Measurements from ENCODE around the gene MACIR.

Gene MACIR

GRCh38 chr5:103224894-103225246 lies 33.7 kb upstream of the MACIR start:
- no peak for DNase-seq (ENCODE audit: extremely low read depth, insufficient read length)
- Histone ChIP-seq H3K36me3 (ENCODE audit: control insufficient read depth, insufficient read depth, low read length) (no peaks in the 10 kb centered on the region), H3K27me3 (replicated peaks; ENCODE audit: control insufficient read depth, insufficient read depth, low read length) (no peaks in the 10 kb centered on the region), H3K4me3 (replicated peaks; ENCODE audit: low read depth, low read length) (no peak overlapping the region)
- TF ChIP-seq CTCF (IDR thresholded peaks at IDR 0.05; ENCODE audit: insufficient read depth, low read length, poor library complexity, severe bottlenecking), result no peak

GRCh38 chr5:103228061-103228460 lies 30.5 kb upstream of the MACIR start:
- DNase-seq (ENCODE audit: extremely low read depth, insufficient read length), result no peak
- no peak overlapping the region for H3K4me3 ChIP-seq (replicated peaks; ENCODE audit: low read depth, low read length)
- no peak for TF ChIP-seq CTCF (IDR thresholded peaks at IDR 0.05; ENCODE audit: insufficient read depth, low read length, poor library complexity, severe bottlenecking)
- no peaks in the 10 kb centered on the region for H3K27me3 ChIP-seq (replicated peaks; ENCODE audit: control insufficient read depth, insufficient read depth, low read length)
- no peaks in the 10 kb centered on the region for H3K36me3 ChIP-seq (ENCODE audit: control insufficient read depth, insufficient read depth, low read length)

- H3K27me3 ChIP-seq (replicated peaks; ENCODE audit: control insufficient read depth, insufficient read depth, low read length), result no peaks in the 10 kb centered on the region
- no peak for DNase-seq (ENCODE audit: extremely low read depth, insufficient read length)
- H3K4me3 ChIP-seq (replicated peaks; ENCODE audit: low read depth, low read length), result no peak overlapping the region
Measured at GRCh38 chr5:103228588-103228987, 30.0 kb upstream of the MACIR start.

GRCh38 chr5:103232393-103232999 lies 26.1 kb upstream of the MACIR start:
- peak; percentile 84 for TF ChIP-seq CTCF (IDR thresholded peaks at IDR 0.05; ENCODE audit: insufficient read depth, low read length, poor library complexity, severe bottlenecking)
- H3K36me3 ChIP-seq (ENCODE audit: control insufficient read depth, insufficient read depth, low read length), result no peaks in the 10 kb centered on the region
- DNase-seq (ENCODE audit: extremely low read depth, insufficient read length), result no peak
- no peak overlapping the region for H3K4me3 ChIP-seq (replicated peaks; ENCODE audit: low read depth, low read length)
- H3K27me3 ChIP-seq (replicated peaks; ENCODE audit: control insufficient read depth, insufficient read depth, low read length), result no peaks in the 10 kb centered on the region

More at GRCh38 chr5:103228588-103228987, 30.0 kb upstream of the MACIR start:
- H3K36me3 ChIP-seq (ENCODE audit: control insufficient read depth, insufficient read depth, low read length), result no peaks in the 10 kb centered on the region
- no peak for TF ChIP-seq CTCF (IDR thresholded peaks at IDR 0.05; ENCODE audit: insufficient read depth, low read length, poor library complexity, severe bottlenecking)

GRCh38 chr5:103234239-103234975 lies 24.2 kb upstream of the MACIR start:
- Histone ChIP-seq H3K36me3 (ENCODE audit: control insufficient read depth, insufficient read depth, low read length) (no peaks in the 10 kb centered on the region), H3K27me3 (replicated peaks; ENCODE audit: control insufficient read depth, insufficient read depth, low read length) (no peaks in the 10 kb centered on the region), H3K4me3 (replicated peaks; ENCODE audit: low read depth, low read length) (no peak overlapping the region)
- no peak for DNase-seq (ENCODE audit: extremely low read depth, insufficient read length)
- no peak for TF ChIP-seq CTCF (IDR thresholded peaks at IDR 0.05; ENCODE audit: insufficient read depth, low read length, poor library complexity, severe bottlenecking)
